ENCODE measurements around the gene PTPDC1.
"Not testable (repeated sequence)": the region's sequence is repeated elsewhere in the genome, so short reads cannot be mapped to it uniquely, and the experiment has no call there.

PTPDC1 gene

DNA sequence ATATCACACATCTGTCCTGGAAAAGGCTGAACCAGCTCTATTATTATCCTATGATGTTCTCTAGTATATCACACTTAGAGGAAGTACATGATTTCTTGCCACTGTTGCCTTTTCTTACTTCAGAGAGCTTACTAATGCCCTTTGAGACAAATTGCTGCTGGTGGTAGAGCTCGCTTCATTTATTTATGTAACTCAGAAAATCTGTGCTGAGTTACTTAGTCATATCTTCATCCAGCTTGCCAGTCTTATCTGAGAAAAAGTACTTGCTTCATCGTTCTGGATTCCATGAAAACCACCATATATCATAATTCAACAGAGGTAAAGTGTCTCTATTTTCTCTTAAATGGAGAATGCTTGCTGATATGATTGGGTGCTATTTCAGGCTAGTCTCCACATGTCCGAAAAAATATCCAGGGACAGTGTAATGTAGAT is 26.6 kb downstream of the PTPDC1 start:
- H3K27me3 ChIP-seq: no peaks in the 10 kb centered on the region
- no peaks in the 10 kb centered on the region for H3K36me3 ChIP-seq
- no peaks in the 10 kb centered on the region for H3K9me3 ChIP-seq
- no peak overlapping the region for H3K4me3 ChIP-seq (ENCODE audit: low read depth in 1 of 2, low read length in 1 of 2)
- TF ChIP-seq, protein P1, sequence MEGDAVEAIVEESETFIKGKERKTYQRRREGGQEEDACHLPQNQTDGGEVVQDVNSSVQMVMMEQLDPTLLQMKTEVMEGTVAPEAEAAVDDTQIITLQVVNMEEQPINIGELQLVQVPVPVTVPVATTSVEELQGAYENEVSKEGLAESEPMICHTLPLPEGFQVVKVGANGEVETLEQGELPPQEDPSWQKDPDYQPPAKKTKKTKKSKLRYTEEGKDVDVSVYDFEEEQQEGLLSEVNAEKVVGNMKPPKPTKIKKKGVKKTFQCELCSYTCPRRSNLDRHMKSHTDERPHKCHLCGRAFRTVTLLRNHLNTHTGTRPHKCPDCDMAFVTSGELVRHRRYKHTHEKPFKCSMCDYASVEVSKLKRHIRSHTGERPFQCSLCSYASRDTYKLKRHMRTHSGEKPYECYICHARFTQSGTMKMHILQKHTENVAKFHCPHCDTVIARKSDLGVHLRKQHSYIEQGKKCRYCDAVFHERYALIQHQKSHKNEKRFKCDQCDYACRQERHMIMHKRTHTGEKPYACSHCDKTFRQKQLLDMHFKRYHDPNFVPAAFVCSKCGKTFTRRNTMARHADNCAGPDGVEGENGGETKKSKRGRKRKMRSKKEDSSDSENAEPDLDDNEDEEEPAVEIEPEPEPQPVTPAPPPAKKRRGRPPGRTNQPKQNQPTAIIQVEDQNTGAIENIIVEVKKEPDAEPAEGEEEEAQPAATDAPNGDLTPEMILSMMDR (IDR thresholded peaks at IDR 0.05): no peak
- no peaks in the 10 kb centered on the region for H3K4me1 ChIP-seq (ENCODE audit: control insufficient read depth in 1 of 2, insufficient read depth in 1 of 2, low read depth in 1 of 2, low read length in 1 of 2)
- H3K27ac ChIP-seq: no peak overlapping the region

DNA sequence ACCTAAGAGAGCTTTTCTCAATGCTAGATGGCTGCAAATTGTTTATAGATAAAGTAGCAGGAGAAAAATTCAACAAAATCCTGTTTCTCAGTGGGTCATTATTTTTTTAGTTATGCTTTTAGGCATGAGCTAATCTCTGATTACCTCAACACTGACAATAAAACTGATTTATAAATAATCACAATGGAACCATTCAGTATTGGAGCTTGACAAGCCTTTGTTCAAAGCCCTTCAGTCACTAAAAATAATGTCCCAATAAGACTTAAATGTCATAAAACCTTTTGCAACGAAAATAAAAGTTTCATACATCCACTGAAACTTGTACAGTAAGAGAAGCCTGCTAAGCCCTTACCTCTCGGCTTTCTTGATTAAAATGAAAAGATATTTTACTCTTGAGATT is 27.2 kb downstream of the PTPDC1 start:
- H3K27ac ChIP-seq: no peak overlapping the region
- no peak overlapping the region for H3K4me3 ChIP-seq (ENCODE audit: low read depth in 1 of 2, low read length in 1 of 2)

DNA sequence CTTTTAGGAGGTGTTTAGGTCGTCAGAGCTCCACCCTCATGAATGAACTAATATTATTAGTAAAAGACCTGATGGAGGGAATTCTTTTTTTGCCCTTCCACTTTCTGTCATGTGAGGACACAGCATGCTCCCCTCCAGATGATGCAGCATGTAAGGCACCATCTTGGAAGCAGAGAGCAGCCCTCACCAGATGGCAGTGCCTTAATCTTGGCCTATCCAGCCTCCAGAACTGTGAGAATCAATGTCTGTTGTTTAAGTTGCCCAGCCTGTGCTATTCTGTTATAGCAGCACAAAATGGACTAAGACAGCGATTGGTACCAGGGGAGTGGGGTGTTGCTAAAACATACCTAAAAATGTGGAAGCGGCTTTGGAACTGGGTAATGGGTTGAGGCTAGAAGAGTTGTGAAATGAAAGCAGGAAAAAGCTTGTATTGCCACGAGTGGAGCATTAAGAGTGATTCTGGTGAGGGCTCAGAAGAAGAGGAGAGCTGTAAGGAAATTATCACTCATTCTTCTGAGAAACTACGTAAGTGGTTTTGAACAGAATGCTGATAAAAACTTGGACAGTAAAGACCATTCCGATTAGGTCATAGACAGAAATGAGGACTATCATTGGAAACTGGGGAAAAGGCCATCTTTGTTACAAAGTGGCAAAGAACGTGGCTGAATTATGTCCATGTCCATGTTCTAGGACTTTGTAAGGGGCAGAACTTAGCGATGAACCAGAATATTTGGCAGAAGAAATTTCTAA is 28.6 kb downstream of the PTPDC1 start:
- H3K36me3 ChIP-seq: no peaks in the 10 kb centered on the region
- H3K9me3 ChIP-seq: no peaks in the 10 kb centered on the region
- H3K27ac ChIP-seq: no peak overlapping the region
- no peaks in the 10 kb centered on the region for H3K4me1 ChIP-seq (ENCODE audit: control insufficient read depth in 1 of 2, insufficient read depth in 1 of 2, low read depth in 1 of 2, low read length in 1 of 2)
- H3K27me3 ChIP-seq: no peaks in the 10 kb centered on the region
- TF ChIP-seq, protein P1 (IDR thresholded peaks at IDR 0.05): no peak
- no peak overlapping the region for H3K4me3 ChIP-seq (ENCODE audit: low read depth in 1 of 2, low read length in 1 of 2)

More for the DNA sequence above, 27.2 kb downstream of the PTPDC1 start:
- H3K36me3 ChIP-seq: no peaks in the 10 kb centered on the region
- H3K4me1 ChIP-seq (ENCODE audit: control insufficient read depth in 1 of 2, insufficient read depth in 1 of 2, low read depth in 1 of 2, low read length in 1 of 2): no peaks in the 10 kb centered on the region
- TF ChIP-seq, protein P1 (IDR thresholded peaks at IDR 0.05): no peak
- no peaks in the 10 kb centered on the region for H3K27me3 ChIP-seq
- no peaks in the 10 kb centered on the region for H3K9me3 ChIP-seq

DNA sequence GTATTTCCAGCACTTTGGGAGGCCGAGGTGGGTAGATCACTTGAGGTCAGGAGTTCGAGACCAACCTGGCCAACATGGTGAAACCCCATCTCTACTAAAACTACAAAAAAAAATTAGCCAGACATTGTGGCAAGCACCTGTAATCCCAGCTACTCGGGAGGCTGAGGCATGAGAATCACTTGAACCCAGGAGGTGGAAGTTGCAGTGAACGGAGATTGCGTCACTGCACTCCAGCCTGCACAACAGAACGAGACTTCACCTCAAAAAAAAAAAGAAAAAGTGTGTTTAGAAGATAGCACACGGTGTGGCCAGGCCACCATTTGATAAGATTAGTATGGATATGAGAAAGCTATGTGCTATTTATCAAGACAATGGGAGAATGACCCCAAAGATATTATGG is 35.8 kb downstream of the PTPDC1 start:
- not testable (repeated sequence) for H3K4me1 ChIP-seq (ENCODE audit: control insufficient read depth in 1 of 2, insufficient read depth in 1 of 2, low read depth in 1 of 2, low read length in 1 of 2); H3K4me3 ChIP-seq (ENCODE audit: low read depth in 1 of 2, low read length in 1 of 2); H3K9me3 ChIP-seq; H3K36me3 ChIP-seq; H3K27ac ChIP-seq; H3K27me3 ChIP-seq

DNA sequence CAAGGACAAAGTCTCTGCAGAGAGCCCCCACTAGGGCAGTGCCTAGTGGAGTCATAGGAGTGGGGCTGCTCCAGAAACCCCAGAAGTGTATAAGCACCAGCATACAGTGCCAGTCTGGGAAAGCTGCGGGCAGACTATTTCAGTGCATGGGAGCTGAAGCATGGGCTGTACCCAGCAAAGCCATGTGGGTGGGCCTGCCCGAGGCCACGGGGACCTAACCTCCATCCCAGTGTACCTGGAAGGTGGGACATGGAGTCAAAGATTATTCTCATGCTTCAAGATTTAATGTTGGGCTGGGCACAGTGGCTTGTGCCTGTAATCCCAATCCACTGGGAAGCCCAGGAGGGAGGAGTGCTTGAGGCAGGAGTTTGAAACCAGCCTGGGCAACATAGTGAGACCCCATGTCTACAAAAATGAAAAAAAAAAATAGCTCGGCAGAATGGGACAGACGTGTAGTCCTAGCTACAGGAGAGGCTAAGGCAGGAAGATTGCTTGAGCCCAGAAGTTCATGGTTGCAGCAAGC is 36.7 kb downstream of the PTPDC1 start:
- TF ChIP-seq, protein P1 (IDR thresholded peaks at IDR 0.05): no peak
- H3K9me3 ChIP-seq: no peaks in the 10 kb centered on the region
- no peak overlapping the region for H3K27ac ChIP-seq
- H3K4me3 ChIP-seq (ENCODE audit: low read depth in 1 of 2, low read length in 1 of 2): no peak overlapping the region
- H3K27me3 ChIP-seq: no peaks in the 10 kb centered on the region
- peaks cover 2 to 5% of the 10 kb centered on the region in 2 experiments for H3K4me1 ChIP-seq (ENCODE audit: control insufficient read depth in 1 of 2, insufficient read depth in 1 of 2, low read depth in 1 of 2, low read length in 1 of 2)
- no peaks in the 10 kb centered on the region for H3K36me3 ChIP-seq

DNA sequence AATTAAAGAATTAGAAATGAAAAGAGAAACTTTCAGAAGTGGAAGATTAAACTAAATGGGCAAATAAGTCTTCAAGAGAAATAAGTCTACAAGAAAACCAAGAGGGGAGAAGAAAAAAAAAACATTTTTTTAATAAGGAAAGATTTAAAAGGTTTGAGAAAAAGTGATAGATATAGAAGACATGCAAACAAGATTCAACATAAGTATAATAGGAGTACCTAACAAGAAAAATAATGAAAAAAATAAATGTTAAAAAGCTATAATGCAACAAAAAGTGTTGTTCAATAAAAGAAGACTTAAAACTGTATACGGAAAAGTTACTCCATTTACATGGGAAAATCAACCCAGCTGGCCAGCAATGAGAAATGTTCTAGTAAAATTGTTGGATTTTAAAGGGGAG is 42.6 kb downstream of the PTPDC1 start:
- Histone ChIP-seq H3K36me3 (no peaks in the 10 kb centered on the region), H3K9me3 (no peaks in the 10 kb centered on the region), H3K4me1 (ENCODE audit: control insufficient read depth in 1 of 2, insufficient read depth in 1 of 2, low read depth in 1 of 2, low read length in 1 of 2) (peaks cover 6 to 12% of the 10 kb centered on the region in 2 experiments), H3K27me3 (no peaks in the 10 kb centered on the region), H3K4me3 (ENCODE audit: low read depth in 1 of 2, low read length in 1 of 2) (no peak overlapping the region), H3K27ac (no peak overlapping the region)
- TF ChIP-seq, protein P1 (IDR thresholded peaks at IDR 0.05): no peak

Measured in neutrophil (primary cell).